Endothelial cell of umbilical vein (primary cell): Measurements from ENCODE around the gene SLC16A7. TPM values are rescaled to one million over a fixed set of nuclear protein-coding genes. Genes with fewer than 3 reads are reported as not detected.

Experiments
- BruUV-seq: library from RNA; stranded (reverse); fragments of 400-500 nt; replicated peaks from 2 replicates; lab custom pipeline; 2021; lab: Mats Ljungman, UMichigan
- CTCF ChIA-PET: fragments of 300-600, 350-600 bp; sonication (Branson Sonifier 250); formaldehyde crosslinking; loops from one replicate; lab custom pipeline; 2021; ENCODE audit warnings: antibody characterized with exemption, inconsistent platforms; lab: Charles Lee
- POLR2A ChIA-PET: fragments of 300-600, 350-600 bp; sonication (Branson Sonifier 250); formaldehyde crosslinking; loops from one replicate; lab custom pipeline; 2021; ENCODE audit warnings: antibody characterized with exemption, inconsistent platforms; lab: Charles Lee
- DNase-seq: peaks from one replicate; pipeline ENCODE4 v3.0.0-alpha.2; 2011; ENCODE audit warnings: low read depth, low spot score
- FAIRE-seq: peaks from 2 replicates; lab custom pipeline; 2011; peaks lifted over from hg19 to GRCh38; lab: Jason Lieb, UNC
- H2AFZ ChIP-seq: 2 replicates; pipeline ENCODE4 v1.6.0; 2012; ENCODE audit warnings: low read depth, low read length, control low read depth, inconsistent platforms
- H3K27ac ChIP-seq: 2 replicates; pipeline ENCODE4 v1.5.1; 2011; ENCODE audit warnings: low read depth, mild to moderate bottlenecking, control low read depth, low read length, moderate library complexity; ENCODE audit not compliant: insufficient read depth
- H3K27me3 ChIP-seq, 2 experiments: 2 replicates each; pipeline versions ENCODE4 v1.6.0 to v1.6.1; 2011; ENCODE audit warnings: low read length in 2 of 2, mixed read lengths in 1 of 2; ENCODE audit not compliant: control insufficient read depth in 2 of 2, insufficient read depth in 2 of 2
- H3K36me3 ChIP-seq, 2 experiments: 2 replicates in 1 of 2; 3 replicates in 1 of 2; pipeline ENCODE4 v1.5.1; 2011; ENCODE audit warnings: low read length in 2 of 2, mild to moderate bottlenecking in 1 of 2, moderate library complexity in 1 of 2; ENCODE audit not compliant: control insufficient read depth in 2 of 2, insufficient read depth in 2 of 2; ENCODE audit errors: extremely low read depth in 1 of 2
- H3K4me1 ChIP-seq: 3 replicates; pipeline ENCODE4 v1.5.1; 2011; ENCODE audit warnings: mild to moderate bottlenecking, low read length; ENCODE audit not compliant: control insufficient read depth, insufficient read depth; ENCODE audit errors: extremely low read depth
- H3K4me2 ChIP-seq: 2 replicates; pipeline ENCODE4 v1.6.1; 2011; ENCODE audit warnings: low read length, control low read depth, mixed read lengths; ENCODE audit not compliant: insufficient read depth
- H3K4me3 ChIP-seq, 3 experiments: fragments of 200-600 bp in 1 of 3; sonication (generic), shearing (Covaris generic) in 1 of 3; replicated peaks in 1 of 3; 2 replicates each; pipeline ENCODE4 v1.5.1; 2011 to 2016; ENCODE audit warnings: control low read depth in 3 of 3, low read length in 3 of 3, mild to moderate bottlenecking in 2 of 3, inconsistent platforms in 1 of 3, low read depth in 1 of 3, moderate library complexity in 1 of 3; ENCODE audit not compliant: insufficient read depth in 1 of 3
- H3K79me2 ChIP-seq: 2 replicates; pipeline ENCODE4 v1.6.0; 2012; ENCODE audit warnings: low read length, inconsistent platforms; ENCODE audit not compliant: control insufficient read depth, insufficient read depth
- H3K9ac ChIP-seq: replicated peaks from 2 replicates; pipeline ENCODE3; 2011; ENCODE audit warnings: low read length, control low read depth; ENCODE audit not compliant: insufficient read depth; ENCODE audit errors: extremely low read depth
- H3K9me1 ChIP-seq: replicated peaks from 3 replicates; pipeline ENCODE4 v1.6.0; 2011; ENCODE audit warnings: mild to moderate bottlenecking, low read length; ENCODE audit not compliant: control insufficient read depth, insufficient read depth; ENCODE audit errors: extremely low read depth
- H3K9me3 ChIP-seq: replicated peaks from 2 replicates; pipeline ENCODE4 v1.5.1; 2012; ENCODE audit warnings: low read length, inconsistent platforms; ENCODE audit not compliant: control insufficient read depth, insufficient read depth
- H4K20me1 ChIP-seq: replicated peaks from 2 replicates; pipeline ENCODE3; 2011; ENCODE audit warnings: mild to moderate bottlenecking, low read length; ENCODE audit not compliant: control insufficient read depth, insufficient read depth; ENCODE audit errors: extremely low read depth
- EZH2 ChIP-seq: IDR thresholded peaks from 2 replicates; pipeline ENCODE4 v1.6.1; 2012; ENCODE audit warnings: borderline replicate concordance, low read depth, mild to moderate bottlenecking, moderate library complexity, low read length, inconsistent platforms; ENCODE audit not compliant: severe bottlenecking
- FOS ChIP-seq: IDR thresholded peaks from 2 replicates; pipeline ENCODE4 v1.6.1; 2011; ENCODE audit warnings: mild to moderate bottlenecking, low read length, moderate library complexity, borderline replicate concordance; ENCODE audit not compliant: insufficient read depth
- GATA2 ChIP-seq: IDR thresholded peaks from 2 replicates; pipeline ENCODE4 v1.7.0; 2011; ENCODE audit warnings: low read depth, mild to moderate bottlenecking, moderate library complexity, mixed read lengths, low read length; ENCODE audit not compliant: insufficient read length, insufficient read depth
- JUN ChIP-seq: IDR thresholded peaks from 2 replicates; pipeline ENCODE4 v1.6.1; 2011; ENCODE audit warnings: borderline replicate concordance, low read depth; ENCODE audit not compliant: insufficient read length, insufficient read depth
- MYC ChIP-seq: IDR thresholded peaks from one replicate; pipeline ENCODE4 v1.6.1; 2011; ENCODE audit warnings: mild to moderate bottlenecking, low read depth, low read length
- POLR2A ChIP-seq: IDR thresholded peaks from 2 replicates; pipeline ENCODE4 v1.6.1; 2012; ENCODE audit warnings: low read depth, mild to moderate bottlenecking, control low read depth, low read length
- POLR2AphosphoS5 ChIP-seq: IDR thresholded peaks from 2 replicates; pipeline ENCODE4 v1.6.1; 2012; ENCODE audit warnings: low read depth, mild to moderate bottlenecking, control low read depth, low read length, moderate library complexity; ENCODE audit not compliant: insufficient read depth
- dilution Hi-C: fragments of 300-500 bp; cut with MboI; formaldehyde crosslinking; loops from one replicate; pipeline ENCODE4 v1.15.0; 2019; ENCODE audit warnings: low sequenced_read_pairs; ENCODE audit not compliant: extremely low pct_ligation_motif_present
- intact Hi-C: fragments of 100-400 bp; cut with micrococcal nuclease; formaldehyde crosslinking; loops from one replicate; pipeline ENCODE4 v1.10.0; 2022
- polyA plus RNA-seq, 4 experiments: library from polyadenylated mRNA; depleted of rRNA in 3 of 4; stranded (reverse) in 3 of 4; unstranded in 1 of 4; fragments of >200 nt; gene quantifications; 2 replicates each; pipeline versions ENCODE4 v1.2.1 to v1.2.3, GENCODE V29; 2011 to 2012; ENCODE audit warnings: missing spikeins in 1 of 4
- total RNA-seq: library from RNA; stranded (reverse); gene quantifications from 2 replicates; pipeline ENCODE4 v1.2.3, GENCODE V29; 2021
- TF ChIP-seq, protein P1 (sequence below), 2 donors: IDR thresholded peaks; 1 replicate in 1 of 2; 2 replicates in 1 of 2; pipeline ENCODE4 v1.5.1; 2011; ENCODE audit warnings: low read length in 2 of 2, mild to moderate bottlenecking in 2 of 2, moderate library complexity in 2 of 2, control low read depth in 1 of 2, inconsistent platforms in 1 of 2, low read depth in 1 of 2; ENCODE audit not compliant: insufficient read depth in 1 of 2; ENCODE audit errors: extremely low read depth in 1 of 2
- TF ChIP-seq, protein P2 (sequence below): IDR thresholded peaks from 2 replicates; pipeline ENCODE4 v1.6.1; 2011; ENCODE audit not compliant: insufficient read depth, insufficient read length

The SLC16A7 gene
- total and polyA plus RNA-seq, 2 donors (not counting 3 experiments of a cell fraction or from before 2014, with no cell fraction given) = 2.9 to 8.9 TPM

DNA sequence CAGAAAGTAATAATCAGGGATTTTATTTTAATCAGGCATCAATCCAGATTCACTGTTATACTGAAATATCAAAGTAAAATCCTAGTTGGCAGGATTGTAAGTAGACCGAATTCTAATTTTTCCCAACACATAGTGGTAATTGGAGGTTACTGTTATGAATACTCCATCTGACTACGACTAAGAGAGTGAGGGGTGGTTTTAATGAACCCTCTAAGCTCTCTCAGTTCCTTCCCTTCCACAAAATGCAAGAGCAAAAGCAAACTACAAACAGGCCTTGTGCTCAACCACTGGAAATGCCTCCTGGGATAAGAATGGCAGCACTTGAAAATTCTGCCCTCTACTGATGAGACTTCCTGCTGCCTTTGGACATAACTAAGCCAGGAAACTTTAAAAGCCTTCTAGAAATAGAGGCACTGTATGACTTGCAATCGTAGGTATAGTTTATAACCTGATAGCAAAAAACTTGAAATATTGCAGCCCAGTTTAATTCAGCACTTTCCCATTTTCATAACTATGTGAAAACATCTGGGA is 184.8 kb downstream of the SLC16A7 start:
- CTCF ChIA-PET = no interaction called here
- H3K4me3 ChIP-seq = no peak overlapping the region
- no TSS peak for BruUV-seq
- H3K9ac ChIP-seq = no peak overlapping the region
- no peak for TF ChIP-seq POLR2A
- no peaks in the 10 kb centered on the region for H3K36me3 ChIP-seq
- dilution Hi-C loops (no loop called here), intact Hi-C loops (no loop called here)
- POLR2A ChIA-PET = no interaction called here
- H2AFZ ChIP-seq = no peak overlapping the region
- FAIRE-seq (no peak), DNase-seq (peak; percentile 5)
- no peaks in the 10 kb centered on the region for H3K4me1 ChIP-seq
- no peaks in the 10 kb centered on the region for H3K9me1 ChIP-seq
- no peak overlapping the region for H3K4me2 ChIP-seq
- H3K27ac ChIP-seq = no peak overlapping the region
- H3K79me2 ChIP-seq = no peaks in the 10 kb centered on the region
- no peaks in the 10 kb centered on the region for H4K20me1 ChIP-seq
- no peaks in the 10 kb centered on the region for H3K9me3 ChIP-seq
- H3K27me3 ChIP-seq = no peaks in the 10 kb centered on the region

DNA sequence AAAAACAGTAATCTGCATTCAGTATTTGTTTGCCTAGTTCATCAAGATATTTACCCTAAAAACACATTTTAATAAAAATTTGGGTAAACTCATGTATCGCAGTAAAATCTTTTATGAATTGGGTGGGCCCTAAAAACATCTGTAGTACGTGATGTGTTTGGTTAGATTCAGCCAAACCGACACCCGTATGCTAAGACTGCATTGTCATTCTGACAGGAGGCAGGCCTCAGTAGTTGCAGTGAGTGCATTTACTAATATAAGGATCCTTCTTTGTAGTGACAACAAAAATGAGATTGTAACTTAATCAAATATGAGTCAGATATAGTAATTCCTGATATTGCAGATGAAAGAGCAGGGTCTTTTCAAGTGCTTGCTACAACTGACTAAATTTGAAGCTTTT is 191.8 kb downstream of the SLC16A7 start:
- DNase-seq (no peak), FAIRE-seq (no peak)
- ChIA-PET POLR2A (no interaction called here), CTCF (interaction anchor here (2.5 kb wide), 1 partner anchor 21 kb away, joined by 7 read pairs; no protein-coding TSS in a partner anchor)
- Histone ChIP-seq H3K9ac (no peak overlapping the region), H3K9me1 (no peaks in the 10 kb centered on the region), H3K36me3 (no peaks in the 10 kb centered on the region), H3K4me2 (no peak overlapping the region), H2AFZ (no peak overlapping the region), H3K4me3 (no peak overlapping the region), H3K4me1 (no peaks in the 10 kb centered on the region), H3K27me3 (no peaks in the 10 kb centered on the region), H3K79me2 (no peaks in the 10 kb centered on the region), H4K20me1 (no peaks in the 10 kb centered on the region), H3K27ac (no peak overlapping the region), H3K9me3 (no peaks in the 10 kb centered on the region)
- no TSS peak for BruUV-seq
- TF ChIP-seq FOS (no peak), POLR2AphosphoS5 (no peak), GATA2 (no peak), JUN (no peak), EZH2 (no peak), MYC (no peak), POLR2A (no peak)
- TF ChIP-seq, protein P1, sequence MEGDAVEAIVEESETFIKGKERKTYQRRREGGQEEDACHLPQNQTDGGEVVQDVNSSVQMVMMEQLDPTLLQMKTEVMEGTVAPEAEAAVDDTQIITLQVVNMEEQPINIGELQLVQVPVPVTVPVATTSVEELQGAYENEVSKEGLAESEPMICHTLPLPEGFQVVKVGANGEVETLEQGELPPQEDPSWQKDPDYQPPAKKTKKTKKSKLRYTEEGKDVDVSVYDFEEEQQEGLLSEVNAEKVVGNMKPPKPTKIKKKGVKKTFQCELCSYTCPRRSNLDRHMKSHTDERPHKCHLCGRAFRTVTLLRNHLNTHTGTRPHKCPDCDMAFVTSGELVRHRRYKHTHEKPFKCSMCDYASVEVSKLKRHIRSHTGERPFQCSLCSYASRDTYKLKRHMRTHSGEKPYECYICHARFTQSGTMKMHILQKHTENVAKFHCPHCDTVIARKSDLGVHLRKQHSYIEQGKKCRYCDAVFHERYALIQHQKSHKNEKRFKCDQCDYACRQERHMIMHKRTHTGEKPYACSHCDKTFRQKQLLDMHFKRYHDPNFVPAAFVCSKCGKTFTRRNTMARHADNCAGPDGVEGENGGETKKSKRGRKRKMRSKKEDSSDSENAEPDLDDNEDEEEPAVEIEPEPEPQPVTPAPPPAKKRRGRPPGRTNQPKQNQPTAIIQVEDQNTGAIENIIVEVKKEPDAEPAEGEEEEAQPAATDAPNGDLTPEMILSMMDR (IDR thresholded peaks at IDR 0.05; ENCODE audit: extremely low read depth in 1 of 2, insufficient read depth in 1 of 2, low read depth in 1 of 2, low read length in 2 of 2) = no peak
- TF ChIP-seq, protein P2, sequence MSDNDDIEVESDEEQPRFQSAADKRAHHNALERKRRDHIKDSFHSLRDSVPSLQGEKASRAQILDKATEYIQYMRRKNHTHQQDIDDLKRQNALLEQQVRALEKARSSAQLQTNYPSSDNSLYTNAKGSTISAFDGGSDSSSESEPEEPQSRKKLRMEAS = no peak
- intact Hi-C loops = no loop called here
- dilution Hi-C loops = no loop called here
